ENCODE measurements around the gene CREB3L1. TPM values are rescaled to one million over a fixed set of nuclear protein-coding genes. Genes with fewer than 3 reads are reported as not detected.

The CREB3L1 gene
- total RNA-seq, 4 donors from 2014 or later: 0.81 to 5.2 (median 1.7) TPM

GRCh38 chr11:46248289-46249102 lies 29.0 kb upstream of the CREB3L1 start:
- Histone ChIP-seq H3K4me3 (no peak overlapping the region), H3K9me3 (no peaks in the 10 kb centered on the region), H3K27me3 (no peaks in the 10 kb centered on the region), H3K27ac (no peak overlapping the region), H3K36me3 (no peaks in the 10 kb centered on the region), H3K4me1 (peaks cover 0 to 9% (median 0%) of the 10 kb centered on the region in 3 donors)
- TF ChIP-seq EP300 (IDR thresholded peaks at IDR 0.05): no peak
- TF ChIP-seq, protein P1, sequence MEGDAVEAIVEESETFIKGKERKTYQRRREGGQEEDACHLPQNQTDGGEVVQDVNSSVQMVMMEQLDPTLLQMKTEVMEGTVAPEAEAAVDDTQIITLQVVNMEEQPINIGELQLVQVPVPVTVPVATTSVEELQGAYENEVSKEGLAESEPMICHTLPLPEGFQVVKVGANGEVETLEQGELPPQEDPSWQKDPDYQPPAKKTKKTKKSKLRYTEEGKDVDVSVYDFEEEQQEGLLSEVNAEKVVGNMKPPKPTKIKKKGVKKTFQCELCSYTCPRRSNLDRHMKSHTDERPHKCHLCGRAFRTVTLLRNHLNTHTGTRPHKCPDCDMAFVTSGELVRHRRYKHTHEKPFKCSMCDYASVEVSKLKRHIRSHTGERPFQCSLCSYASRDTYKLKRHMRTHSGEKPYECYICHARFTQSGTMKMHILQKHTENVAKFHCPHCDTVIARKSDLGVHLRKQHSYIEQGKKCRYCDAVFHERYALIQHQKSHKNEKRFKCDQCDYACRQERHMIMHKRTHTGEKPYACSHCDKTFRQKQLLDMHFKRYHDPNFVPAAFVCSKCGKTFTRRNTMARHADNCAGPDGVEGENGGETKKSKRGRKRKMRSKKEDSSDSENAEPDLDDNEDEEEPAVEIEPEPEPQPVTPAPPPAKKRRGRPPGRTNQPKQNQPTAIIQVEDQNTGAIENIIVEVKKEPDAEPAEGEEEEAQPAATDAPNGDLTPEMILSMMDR (IDR thresholded peaks at IDR 0.05): no peak
- TF ChIP-seq POLR2AphosphoS5 (IDR thresholded peaks at IDR 0.05): no peak
- no peak for ATAC-seq
- WGBS, 2 donors (ENCODE audit: low coverage in 1 of 2): 45 to 67% methylated on average over 6 to 7 of the region's 19 CpGs

- H3K36me3 ChIP-seq: no peaks in the 10 kb centered on the region
- no peaks in the 10 kb centered on the region for H3K27me3 ChIP-seq
- no peak overlapping the region for H3K4me3 ChIP-seq
- H3K27ac ChIP-seq: no peak overlapping the region
- no peaks in the 10 kb centered on the region for H3K9me3 ChIP-seq
- ATAC-seq: no peak
- H3K4me1 ChIP-seq: peaks cover 0 to under 1% (median 0%) of the 10 kb centered on the region in 3 donors
- no peak for TF ChIP-seq POLR2A (IDR thresholded peaks at IDR 0.05)
- TF ChIP-seq EP300 (IDR thresholded peaks at IDR 0.05): no peak
- TF ChIP-seq, protein P1 (IDR thresholded peaks at IDR 0.05): no peak
- no peak for TF ChIP-seq POLR2AphosphoS5 (IDR thresholded peaks at IDR 0.05)
- WGBS, 2 donors (ENCODE audit: low coverage in 1 of 2): 70 to 76% methylated on average over 6 to 7 of the region's 8 CpGs
Observed at GRCh38 chr11:46249103-46249937, 28.1 kb upstream of the CREB3L1 start.

DNA sequence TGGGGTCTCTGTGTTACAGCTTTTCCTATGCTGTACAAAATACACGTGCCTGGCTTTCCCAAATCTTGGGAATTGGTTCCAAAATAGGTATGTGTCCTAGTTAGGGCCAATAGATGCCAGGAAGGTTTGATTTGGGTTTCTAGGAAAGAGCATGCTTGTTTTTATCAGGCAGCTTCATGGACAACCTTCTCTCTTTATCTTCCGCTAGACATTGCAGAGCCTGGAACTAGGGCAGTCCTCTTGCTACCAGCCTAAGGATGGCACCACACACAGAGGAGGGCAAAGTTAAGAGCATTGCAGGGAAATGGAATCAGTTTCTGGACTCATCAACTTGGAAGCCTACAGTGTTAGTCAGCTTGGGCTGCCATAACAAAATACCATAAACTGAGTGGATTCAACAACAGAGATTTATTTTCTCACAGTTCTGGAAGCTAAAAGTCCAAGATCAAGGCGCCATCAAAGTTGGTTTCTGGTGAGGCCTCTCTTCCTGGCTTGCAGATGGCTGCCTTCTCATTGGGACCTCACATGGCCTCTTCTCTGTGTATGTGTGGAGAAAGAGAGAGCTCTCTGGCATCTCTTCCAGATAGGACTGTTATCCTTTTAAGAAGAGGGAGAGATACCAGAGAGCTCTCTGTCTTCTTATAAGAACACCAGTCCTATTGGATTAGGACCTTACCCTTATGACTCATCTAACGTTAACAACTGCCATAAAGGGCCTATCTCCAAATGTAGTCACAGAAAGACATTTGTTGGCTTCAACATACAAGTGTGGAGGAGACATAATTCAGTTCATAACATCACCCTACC lies 27.3 kb upstream of the CREB3L1 start:
- WGBS, 2 donors (ENCODE audit: low coverage in 1 of 2): 80 to 91% methylated on average over 1 to 3 of the region's 4 CpGs
- ATAC-seq: no peak
- H3K27me3 ChIP-seq: no peaks in the 10 kb centered on the region
- H3K4me1 ChIP-seq: no peaks in the 10 kb centered on the region
- H3K4me3 ChIP-seq: no peak overlapping the region
- no peak overlapping the region for H3K27ac ChIP-seq
- H3K36me3 ChIP-seq: no peaks in the 10 kb centered on the region
- H3K9me3 ChIP-seq: no peaks in the 10 kb centered on the region
- TF ChIP-seq EP300 (IDR thresholded peaks at IDR 0.05) (no peak), POLR2A (IDR thresholded peaks at IDR 0.05) (no peak), POLR2AphosphoS5 (IDR thresholded peaks at IDR 0.05) (no peak)
- TF ChIP-seq, protein P1 (IDR thresholded peaks at IDR 0.05): no peak

GRCh38 chr11:46250745-46251052 lies 26.8 kb upstream of the CREB3L1 start:
- Histone ChIP-seq H3K27ac (no peak overlapping the region), H3K27me3 (no peaks in the 10 kb centered on the region), H3K4me1 (no peaks in the 10 kb centered on the region), H3K9me3 (no peaks in the 10 kb centered on the region), H3K4me3 (no peak overlapping the region), H3K36me3 (no peaks in the 10 kb centered on the region)
- ATAC-seq: no peak
- TF ChIP-seq POLR2A (IDR thresholded peaks at IDR 0.05): no peak
- 76 to 100% methylated on average over 2 of the region's 2 CpGs for WGBS, 2 donors (ENCODE audit: low coverage in 1 of 2)

DNA sequence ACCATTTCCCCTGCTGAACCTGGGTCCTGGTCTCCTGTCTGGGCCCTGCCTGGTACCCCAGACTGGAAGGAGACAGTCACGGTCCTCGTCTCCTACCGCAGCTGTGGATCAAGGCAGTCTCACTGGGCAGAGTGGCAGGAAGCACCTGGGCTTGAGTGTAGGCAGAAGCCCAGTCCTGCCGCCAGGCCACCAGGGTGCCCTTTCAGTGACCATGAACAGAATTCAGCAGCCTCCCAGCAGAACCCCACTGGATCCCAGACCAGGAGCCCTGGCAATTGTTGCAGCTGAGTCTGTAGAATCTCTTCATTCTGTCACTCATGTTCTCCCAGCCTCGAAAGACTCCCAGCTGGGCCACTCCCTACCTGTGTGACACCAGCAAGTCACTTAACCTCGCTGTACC lies 25.5 kb upstream of the CREB3L1 start:
- TF ChIP-seq EP300 (IDR thresholded peaks at IDR 0.05): no peak
- ATAC-seq: no peak

More for the DNA sequence above, 25.5 kb upstream of the CREB3L1 start:
- no peak overlapping the region for H3K27ac ChIP-seq
- H3K4me3 ChIP-seq: no peak overlapping the region
- H3K27me3 ChIP-seq: no peaks in the 10 kb centered on the region
- WGBS, 2 donors (ENCODE audit: low coverage in 1 of 2): 48 to 83% methylated on average over 1 to 2 of the region's 6 CpGs
- no peaks in the 10 kb centered on the region for H3K9me3 ChIP-seq
- H3K36me3 ChIP-seq: no peaks in the 10 kb centered on the region
- no peaks in the 10 kb centered on the region for H3K4me1 ChIP-seq

All from gastroesophageal sphincter (tissue), 4 donors.